SK-N-SH treated with all-trans-retinoic acid at 6 μM for 48 hours (cell line): Measurements from ENCODE around the gene NHSL2.
"Not testable (repeated sequence)": the region's sequence is repeated elsewhere in the genome, so short reads cannot be mapped to it uniquely, and the experiment has no call there.

Source experiments
- ATAC-seq: fragments of 200-7000 bp; cut with Tn5 transposase; 3 replicates; pipeline ENCODE4 v1.9.1; 2020; ENCODE audit warnings: mild to moderate bottlenecking, moderate library complexity
- ARNTL ChIP-seq: fragments of 450-650 bp; formaldehyde crosslinking; IDR thresholded peaks from 2 replicates; pipeline ENCODE4 v1.5.0; 2020; ENCODE audit warnings: low read depth, mild to moderate bottlenecking, moderate library complexity, borderline replicate concordance
- BACH2 ChIP-seq: fragments of 250-450 bp; sonication (Bioruptor Pico); IDR thresholded peaks from 2 replicates; pipeline ENCODE4 v1.9.0; 2021; ENCODE audit warnings: mild to moderate bottlenecking, borderline replicate concordance
- CSDC2 ChIP-seq: fragments of 250-450 bp; sonication (Bioruptor Pico); IDR thresholded peaks from 2 replicates; pipeline ENCODE4 v1.5.0; 2020; ENCODE audit warnings: mild to moderate bottlenecking, moderate library complexity
- ESRRG ChIP-seq: fragments of 250-450 bp; sonication (Bioruptor Pico); IDR thresholded peaks from 2 replicates; pipeline ENCODE4 v1.6.1; 2021; ENCODE audit warnings: mild to moderate bottlenecking
- GLIS3 ChIP-seq: fragments of 250-450 bp; sonication (Bioruptor Pico); IDR thresholded peaks from 2 replicates; pipeline ENCODE4 v1.5.0; 2020; ENCODE audit warnings: mild to moderate bottlenecking, moderate library complexity
- OSR1 ChIP-seq: fragments of 250-450 bp; sonication (Bioruptor Pico); IDR thresholded peaks from 2 replicates; pipeline ENCODE4 v1.8.0; 2022; ENCODE audit warnings: moderate library complexity, mild to moderate bottlenecking, inconsistent platforms
- POU6F1 ChIP-seq: fragments of 250-450 bp; sonication (Bioruptor Pico); IDR thresholded peaks from 2 replicates; pipeline ENCODE4 v1.8.0; 2021; ENCODE audit warnings: low read depth, mild to moderate bottlenecking, moderate library complexity, borderline replicate concordance
- PPARA ChIP-seq: fragments of 250-450 bp; sonication (Bioruptor Pico); IDR thresholded peaks from 2 replicates; pipeline ENCODE4 v1.5.0; 2020; ENCODE audit warnings: mild to moderate bottlenecking, borderline replicate concordance
- RARB ChIP-seq: fragments of 250-450 bp; sonication (Bioruptor Pico); IDR thresholded peaks from 2 replicates; pipeline ENCODE4 v1.8.0; 2021; ENCODE audit warnings: mild to moderate bottlenecking, moderate library complexity
- SNAI2 ChIP-seq: fragments of 250-450 bp; sonication (Bioruptor Pico); IDR thresholded peaks from 2 replicates; pipeline ENCODE4 v1.5.0; 2020; ENCODE audit warnings: mild to moderate bottlenecking, moderate library complexity
- TCF4 ChIP-seq: fragments of 250-450 bp; sonication (Bioruptor Pico); IDR thresholded peaks from 2 replicates; pipeline ENCODE4 v1.8.0; 2021; ENCODE audit warnings: mild to moderate bottlenecking, moderate library complexity, borderline replicate concordance
- TOX ChIP-seq: fragments of 250-450 bp; sonication (Bioruptor Pico); IDR thresholded peaks from 2 replicates; pipeline ENCODE4 v1.8.0; 2021; ENCODE audit warnings: mild to moderate bottlenecking, moderate library complexity, borderline replicate concordance
- TSHZ2 ChIP-seq: fragments of 250-450 bp; sonication (Bioruptor Pico); IDR thresholded peaks from 2 replicates; pipeline ENCODE4 v1.5.0; 2020; ENCODE audit warnings: mild to moderate bottlenecking, moderate library complexity
- ZC3H10 ChIP-seq: fragments of 250-450 bp; sonication (Bioruptor Pico); IDR thresholded peaks from 2 replicates; pipeline ENCODE4 v1.5.1; 2021; ENCODE audit warnings: mild to moderate bottlenecking, moderate library complexity
- ZFP30 ChIP-seq: fragments of 450-650 bp; formaldehyde crosslinking; IDR thresholded peaks from 2 replicates; pipeline ENCODE4 v1.5.0; 2022; ENCODE audit warnings: mild to moderate bottlenecking, moderate library complexity
- ZNF70 ChIP-seq: fragments of 450-650 bp; formaldehyde crosslinking; IDR thresholded peaks from 2 replicates; pipeline ENCODE4 v1.5.0; 2020; ENCODE audit warnings: mild to moderate bottlenecking, moderate library complexity
- ZNF8 ChIP-seq: fragments of 450-650 bp; formaldehyde crosslinking; IDR thresholded peaks from 2 replicates; pipeline ENCODE4 v1.5.0; 2020; ENCODE audit warnings: mild to moderate bottlenecking, moderate library complexity
- TF ChIP-seq, protein P1 (sequence below): fragments of 250-450 bp; sonication (Bioruptor Pico); IDR thresholded peaks from 2 replicates; pipeline ENCODE4 v1.8.0; 2020; ENCODE audit warnings: mild to moderate bottlenecking, moderate library complexity, borderline replicate concordance
- TF ChIP-seq, protein P2 (sequence below): fragments of 250-450 bp; sonication (Bioruptor Pico); IDR thresholded peaks from 2 replicates; pipeline ENCODE4 v1.5.1; 2020; ENCODE audit warnings: low read depth, mild to moderate bottlenecking, moderate library complexity

Gene NHSL2

GRCh38 chrX:71953946-71954345 lies 43.3 kb downstream of the NHSL2 start:
- ATAC-seq = no peak
- TF ChIP-seq ESRRG (CRISPR knock-in tag) (no peak), PPARA (CRISPR knock-in tag) (no peak), CSDC2 (no peak)

GRCh38 chrX:71954458-71954857 lies 43.8 kb downstream of the NHSL2 start:
- ATAC-seq = no peak
- TF ChIP-seq ESRRG (CRISPR knock-in tag) (no peak), ZNF70 (no peak), SNAI2 (no peak), CSDC2 (no peak), POU6F1 (CRISPR knock-in tag) (no peak), TOX (CRISPR knock-in tag) (no peak), BACH2 (CRISPR knock-in tag) (no peak), ZNF8 (CRISPR knock-in tag) (no peak), GLIS3 (no peak)
- TF ChIP-seq, protein P1, sequence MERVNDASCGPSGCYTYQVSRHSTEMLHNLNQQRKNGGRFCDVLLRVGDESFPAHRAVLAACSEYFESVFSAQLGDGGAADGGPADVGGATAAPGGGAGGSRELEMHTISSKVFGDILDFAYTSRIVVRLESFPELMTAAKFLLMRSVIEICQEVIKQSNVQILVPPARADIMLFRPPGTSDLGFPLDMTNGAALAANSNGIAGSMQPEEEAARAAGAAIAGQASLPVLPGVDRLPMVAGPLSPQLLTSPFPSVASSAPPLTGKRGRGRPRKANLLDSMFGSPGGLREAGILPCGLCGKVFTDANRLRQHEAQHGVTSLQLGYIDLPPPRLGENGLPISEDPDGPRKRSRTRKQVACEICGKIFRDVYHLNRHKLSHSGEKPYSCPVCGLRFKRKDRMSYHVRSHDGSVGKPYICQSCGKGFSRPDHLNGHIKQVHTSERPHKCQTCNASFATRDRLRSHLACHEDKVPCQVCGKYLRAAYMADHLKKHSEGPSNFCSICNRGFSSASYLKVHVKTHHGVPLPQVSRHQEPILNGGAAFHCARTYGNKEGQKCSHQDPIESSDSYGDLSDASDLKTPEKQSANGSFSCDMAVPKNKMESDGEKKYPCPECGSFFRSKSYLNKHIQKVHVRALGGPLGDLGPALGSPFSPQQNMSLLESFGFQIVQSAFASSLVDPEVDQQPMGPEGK = no peak
- TF ChIP-seq, protein P2, sequence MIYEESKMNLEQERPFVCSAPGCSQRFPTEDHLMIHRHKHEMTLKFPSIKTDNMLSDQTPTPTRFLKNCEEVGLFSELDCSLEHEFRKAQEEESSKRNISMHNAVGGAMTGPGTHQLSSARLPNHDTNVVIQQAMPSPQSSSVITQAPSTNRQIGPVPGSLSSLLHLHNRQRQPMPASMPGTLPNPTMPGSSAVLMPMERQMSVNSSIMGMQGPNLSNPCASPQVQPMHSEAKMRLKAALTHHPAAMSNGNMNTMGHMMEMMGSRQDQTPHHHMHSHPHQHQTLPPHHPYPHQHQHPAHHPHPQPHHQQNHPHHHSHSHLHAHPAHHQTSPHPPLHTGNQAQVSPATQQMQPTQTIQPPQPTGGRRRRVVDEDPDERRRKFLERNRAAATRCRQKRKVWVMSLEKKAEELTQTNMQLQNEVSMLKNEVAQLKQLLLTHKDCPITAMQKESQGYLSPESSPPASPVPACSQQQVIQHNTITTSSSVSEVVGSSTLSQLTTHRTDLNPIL = no peak
- TF ChIP-seq, all 23 proteins: peak for 0

- ATAC-seq = no peak
- TF ChIP-seq ESRRG (CRISPR knock-in tag) = no peak
- no peak for TF ChIP-seq TOX (CRISPR knock-in tag)
- no peak for TF ChIP-seq SNAI2
- TF ChIP-seq, all 23 proteins: peak for 0
These were observed 45.0 kb downstream of the NHSL2 start for GRCh38 chrX:71955530-71956120.

DNA sequence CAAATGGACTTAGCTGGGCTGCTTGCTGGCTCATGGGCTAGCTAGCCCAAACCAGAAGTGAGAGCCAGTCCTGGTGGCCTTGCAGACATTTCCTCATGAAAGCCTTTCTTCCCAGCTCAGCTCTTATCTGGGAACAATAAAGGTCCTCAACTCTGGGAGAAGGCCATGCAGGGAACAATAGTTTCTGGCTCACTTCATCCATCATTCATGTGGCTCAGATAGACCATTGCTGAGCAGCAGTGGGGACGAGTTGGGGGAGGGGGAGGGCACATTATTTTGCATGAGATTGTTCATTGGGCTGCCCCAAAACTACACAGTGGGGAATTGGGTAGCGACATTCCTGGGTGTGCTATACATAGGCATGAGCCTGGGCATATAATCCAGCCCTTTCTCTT lies 47.6 kb downstream of the NHSL2 start:
- TF ChIP-seq OSR1 (CRISPR knock-in tag) (no peak), TCF4 (CRISPR knock-in tag) (no peak), POU6F1 (CRISPR knock-in tag) (no peak), RARB (CRISPR knock-in tag) (no peak), ZNF70 (no peak), ARNTL (CRISPR knock-in tag) (no peak), ZNF8 (CRISPR knock-in tag) (no peak), ZFP30 (CRISPR knock-in tag) (no peak), CSDC2 (no peak), ESRRG (CRISPR knock-in tag) (no peak), ZC3H10 (no peak), GLIS3 (no peak), TSHZ2 (no peak), BACH2 (CRISPR knock-in tag) (no peak), PPARA (CRISPR knock-in tag) (no peak), TOX (CRISPR knock-in tag) (no peak)
- TF ChIP-seq, protein P2 = no peak

DNA sequence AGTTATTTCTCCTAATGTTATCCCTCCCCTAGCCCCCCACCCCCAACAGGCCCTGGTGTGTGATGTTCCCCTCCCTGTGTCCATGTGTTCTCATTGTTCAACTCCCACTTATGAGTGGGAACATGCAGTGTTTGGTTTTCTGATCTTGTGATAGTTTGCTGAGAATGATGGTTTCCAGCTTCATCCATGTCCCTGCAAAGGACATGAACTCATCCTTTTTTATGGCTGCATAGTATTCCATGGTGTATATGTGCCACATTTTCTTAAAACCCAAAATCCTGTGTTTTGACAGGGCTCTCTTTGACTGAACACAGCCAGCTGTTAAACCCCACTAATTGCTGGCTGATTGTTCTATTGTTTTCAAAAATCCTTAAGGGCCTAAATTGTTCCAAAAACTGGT lies 53.5 kb downstream of the NHSL2 start:
- not testable (repeated sequence) for ATAC-seq

More for the DNA sequence above, 47.6 kb downstream of the NHSL2 start:
- no peak for ATAC-seq
